ENCODE measurements around the gene C3orf33. TPM values are rescaled to one million over a fixed set of nuclear protein-coding genes. Genes with fewer than 3 reads are reported as not detected.
A peak's percentile ranks its signal among the peaks of the same experiment; 100 is the strongest.

C3orf33 gene
- total and polyA plus RNA-seq, 9 of the 15 experiments (the other 6 are each of a cell fraction or from before 2014, with no cell fraction given) = 4.1 to 10.2 (median 6.0) TPM

- TF ChIP-seq HMGN3 (IDR thresholded peaks at IDR 0.05; ENCODE audit: borderline replicate concordance, extremely low read depth, insufficient read length, low read depth, low read length) = no peak
- peak; percentile 46 for TF ChIP-seq BHLHE40 (IDR thresholded peaks at IDR 0.05; ENCODE audit: low read length)
- no peak for TF ChIP-seq SIN3B (IDR thresholded peaks at IDR 0.05; ENCODE audit: low read depth)
- no peak for TF ChIP-seq NCOA4 (IDR thresholded peaks at IDR 0.05; ENCODE audit: partially characterized antibody)
- TF ChIP-seq NELFE (IDR thresholded peaks at IDR 0.05; ENCODE audit: insufficient read depth, insufficient read length) = no peak
- no peak for TF ChIP-seq XRCC3 (IDR thresholded peaks at IDR 0.05)
- TF ChIP-seq TCF7 (IDR thresholded peaks at IDR 0.05; ENCODE audit: borderline replicate concordance) = no peak
- TF ChIP-seq SMAD4 (CRISPR knock-in tag; conservative IDR thresholded peaks at IDR 0.05) = peak; percentile 21; the same call in 1 of the 2 replicates
- TF ChIP-seq CXXC5 (CRISPR knock-in tag; IDR thresholded peaks at IDR 0.05) = peak; percentile 49; the same call in 1 of the 2 replicates
- no peak for TF ChIP-seq ZBTB34 (CRISPR knock-in tag; IDR thresholded peaks at IDR 0.05)
- 0 out of 2 replicates have a peak, but pooled peaks have one; percentile 41 for TF ChIP-seq HMGXB4 (CRISPR knock-in tag; IDR thresholded peaks at IDR 0.05)
- TF ChIP-seq ZBTB43 (CRISPR knock-in tag; IDR thresholded peaks at IDR 0.05) = no peak
- TF ChIP-seq MCM7 (IDR thresholded peaks at IDR 0.05) = no peak
- TF ChIP-seq SRSF7 (optimal IDR thresholded peaks at IDR 0.05; ENCODE audit: low read depth, low read length) = no peak
- TF ChIP-seq ETV5 (CRISPR knock-in tag; IDR thresholded peaks at IDR 0.05; ENCODE audit: low read depth) = no peak
- no peak for TF ChIP-seq ZNF384 (IDR thresholded peaks at IDR 0.05; ENCODE audit: low read depth, low read length)
- no peak for TF ChIP-seq KLF13 (tag; IDR thresholded peaks at IDR 0.05; ENCODE audit: borderline replicate concordance, low read depth)
- TF ChIP-seq ZNF121 (CRISPR knock-in tag; conservative IDR thresholded peaks at IDR 0.05) = no peak
Observed at GRCh38 chr3:155744626-155745324, 61.3 kb downstream of the C3orf33 start, which contains the start of gene PLCH1 (continued).
